NCI-H774 (cell line): Measurements from ENCODE around the gene NINJ2.

Experiments
- DNase-seq: peaks from one replicate; lab custom pipeline; 2025; lab: John Stamatoyannopoulos, UW

The NINJ2 gene

DNA sequence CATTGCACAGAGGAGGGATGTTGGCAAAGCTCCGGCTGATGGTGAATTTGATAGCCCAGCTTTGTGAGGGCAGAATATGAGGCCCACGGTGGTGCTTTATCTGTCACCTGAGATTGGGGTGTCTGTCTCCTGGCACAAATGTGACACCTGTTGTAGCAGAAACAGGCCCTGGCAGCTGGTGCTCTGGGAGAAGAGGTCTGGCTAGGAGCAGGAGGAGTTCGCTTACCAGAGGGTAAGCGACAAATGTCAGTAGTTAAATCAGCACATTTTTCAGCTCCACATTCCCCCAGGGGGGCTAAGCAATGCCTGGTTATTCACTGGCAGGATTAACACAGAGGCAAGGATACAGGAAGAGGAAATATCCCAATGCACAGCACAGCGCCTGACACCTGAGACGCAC is 132.4 kb downstream of the NINJ2 start:
- DNase-seq = no peak

DNA sequence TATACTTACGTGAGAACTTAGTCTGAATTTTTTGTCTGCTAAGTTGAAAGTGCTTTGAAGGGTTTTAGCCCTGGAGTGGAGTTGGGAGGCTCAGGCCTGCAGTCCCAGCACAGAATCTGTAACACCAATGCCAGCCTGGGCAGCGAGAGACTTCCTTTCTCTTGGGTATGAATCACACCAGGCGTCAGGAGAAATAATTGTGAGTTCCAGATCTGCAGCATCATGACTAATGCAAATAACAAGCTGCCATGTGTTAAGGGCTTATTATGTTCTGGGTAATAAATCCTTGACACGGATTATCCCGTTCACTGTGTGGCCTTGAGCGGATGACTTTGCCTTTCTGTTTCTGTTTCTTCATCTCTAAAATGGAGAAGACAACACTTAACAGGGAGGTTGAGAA is 132.9 kb downstream of the NINJ2 start:
- no peak for DNase-seq

DNA sequence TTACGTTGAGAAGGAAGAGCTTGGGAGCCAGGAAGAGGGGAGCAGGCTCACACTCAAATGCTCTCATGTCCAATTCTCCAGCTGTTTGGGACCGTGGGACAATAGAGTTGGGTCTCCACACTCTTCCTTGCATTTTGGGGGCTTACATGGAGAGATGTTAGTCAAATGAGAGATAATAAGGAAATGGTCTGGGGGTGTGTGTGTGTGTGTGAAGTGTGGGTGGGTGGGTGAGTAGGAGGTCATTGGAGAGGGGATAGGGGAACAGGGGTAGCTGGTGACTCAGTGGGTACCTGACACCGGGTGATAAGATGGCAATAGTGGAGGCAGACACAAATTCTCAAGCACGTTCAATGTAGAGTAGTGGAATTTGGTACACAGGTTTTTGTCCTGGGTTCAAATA is 135.5 kb downstream of the NINJ2 start:
- DNase-seq = no peak

DNA sequence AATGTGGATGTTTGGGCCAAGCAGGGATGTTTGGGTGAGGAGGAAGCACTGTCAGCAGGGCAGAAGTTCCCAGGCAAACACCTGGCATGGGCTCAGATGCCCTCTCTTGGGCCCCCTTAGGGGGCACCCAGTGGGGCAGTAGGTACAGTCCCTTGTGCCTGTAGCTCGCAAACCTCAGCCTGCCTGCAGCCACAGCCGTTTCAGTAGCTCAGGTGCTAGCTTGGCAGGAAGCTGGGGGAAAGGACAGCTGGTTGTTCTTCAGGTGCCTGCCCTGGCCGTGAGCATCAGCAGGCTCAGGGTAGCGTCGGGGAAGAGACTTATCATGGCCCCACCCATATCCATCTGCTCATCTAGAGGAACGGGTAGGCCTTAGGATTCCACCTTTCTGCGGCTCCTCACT is 136.0 kb downstream of the NINJ2 start:
- DNase-seq = no peak

DNA sequence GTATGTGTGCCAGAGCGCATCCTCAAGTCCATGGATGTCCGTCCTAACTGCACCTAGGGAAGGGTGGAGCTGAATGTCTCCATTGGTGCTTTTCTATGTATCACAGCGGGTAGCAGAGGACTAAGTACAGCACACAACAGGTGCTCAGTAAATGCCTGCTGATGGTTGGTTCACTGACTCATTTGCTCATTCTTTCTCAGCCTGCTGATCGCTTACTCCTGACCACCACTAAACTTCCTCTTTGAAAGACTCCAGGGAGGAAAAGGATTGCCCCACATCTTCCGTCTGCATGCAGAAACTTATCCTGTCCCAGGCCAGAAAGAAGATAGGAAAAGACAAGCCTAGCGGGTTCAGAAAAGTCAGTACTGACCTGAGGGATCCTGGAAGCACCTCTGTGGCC is 137.2 kb downstream of the NINJ2 start:
- no peak for DNase-seq

DNA sequence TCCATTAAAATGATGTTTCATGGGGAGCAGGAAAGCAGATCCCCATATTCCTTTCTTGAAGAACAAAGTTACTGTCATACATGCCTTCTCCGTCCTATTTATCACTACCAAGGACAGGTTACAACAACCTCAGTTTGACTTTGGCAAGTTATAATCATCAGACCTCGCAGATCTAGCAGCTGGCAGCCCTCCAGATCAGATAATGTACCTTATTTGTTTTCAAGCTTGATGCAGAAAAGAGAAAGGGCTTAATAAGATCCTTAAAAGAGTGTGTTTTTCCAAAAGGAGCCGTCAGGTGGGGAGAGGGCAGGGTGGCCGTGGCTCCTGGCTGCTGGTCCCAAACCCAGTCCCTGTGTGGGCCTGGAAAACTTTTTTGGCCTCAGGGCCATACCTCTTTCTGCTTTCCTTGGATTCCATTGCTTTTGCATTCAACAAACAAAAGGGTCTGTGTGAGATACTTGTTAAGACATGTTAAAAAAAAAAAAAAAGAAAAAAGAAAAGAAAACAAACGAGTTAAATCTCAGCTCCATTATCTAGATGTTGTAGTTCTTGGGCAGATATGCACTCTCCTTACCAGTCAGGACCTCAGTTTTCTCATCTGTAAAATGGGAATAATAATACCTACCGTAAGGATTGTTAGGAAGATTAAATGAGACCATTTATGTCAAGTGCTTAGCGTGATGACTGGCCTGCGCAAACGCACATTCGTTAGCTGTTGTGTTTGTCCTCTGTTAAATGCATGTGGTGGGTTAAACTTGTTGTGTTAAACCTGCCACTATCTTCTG is 138.9 kb downstream of the NINJ2 start:
- DNase-seq = no peak

DNA sequence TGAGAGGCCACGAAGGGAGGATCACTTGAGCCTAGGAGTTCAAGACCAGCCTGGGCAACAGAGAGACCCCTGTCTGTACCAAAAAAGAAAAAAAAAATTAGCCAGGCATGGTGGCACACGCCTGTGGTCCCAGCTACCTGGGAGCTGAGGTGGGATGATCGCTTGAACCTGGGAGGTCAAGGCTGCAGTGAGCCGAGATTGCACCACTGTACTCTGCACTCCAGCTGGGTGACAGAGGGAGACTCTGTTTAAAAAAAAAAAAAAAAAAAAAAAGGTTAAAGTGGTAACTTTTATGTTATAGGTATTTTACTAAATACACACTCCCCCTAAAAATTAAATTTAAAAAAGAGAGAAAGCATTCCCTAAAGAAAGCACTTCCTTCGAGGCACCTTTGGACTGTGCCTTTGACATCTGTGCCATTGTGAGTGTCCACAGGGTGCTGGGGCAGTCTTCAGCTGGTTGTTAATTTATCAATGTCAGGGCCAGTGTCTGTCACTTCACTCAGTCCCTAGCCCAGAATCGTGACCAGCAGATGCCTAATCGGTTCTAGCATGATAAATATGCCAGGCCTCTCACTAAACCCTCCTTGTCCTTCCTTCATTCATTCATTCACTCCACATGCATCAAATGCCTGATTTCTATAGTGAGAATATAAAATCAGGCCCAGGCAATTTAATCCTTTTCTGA is 140.4 kb downstream of the NINJ2 start:
- DNase-seq = no peak

DNA sequence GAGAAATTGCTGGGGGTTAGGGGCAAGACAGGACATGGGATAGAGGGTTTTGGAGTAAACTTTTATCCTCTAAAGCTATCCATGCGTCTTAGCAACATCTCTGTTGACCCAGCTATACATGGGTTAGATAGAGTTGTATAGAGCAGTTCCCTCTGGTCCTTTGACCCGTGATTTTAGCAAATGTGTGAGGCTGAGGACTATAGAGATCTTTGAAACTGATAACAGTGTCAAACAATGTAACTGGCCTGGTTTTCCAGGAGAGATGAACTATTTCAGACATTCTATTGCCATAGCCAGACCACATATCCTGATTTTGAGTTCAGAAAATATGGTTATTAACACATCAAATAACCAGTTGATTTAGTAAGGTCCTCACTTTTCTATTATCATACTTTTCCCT is 143.1 kb downstream of the NINJ2 start:
- no peak for DNase-seq

DNA sequence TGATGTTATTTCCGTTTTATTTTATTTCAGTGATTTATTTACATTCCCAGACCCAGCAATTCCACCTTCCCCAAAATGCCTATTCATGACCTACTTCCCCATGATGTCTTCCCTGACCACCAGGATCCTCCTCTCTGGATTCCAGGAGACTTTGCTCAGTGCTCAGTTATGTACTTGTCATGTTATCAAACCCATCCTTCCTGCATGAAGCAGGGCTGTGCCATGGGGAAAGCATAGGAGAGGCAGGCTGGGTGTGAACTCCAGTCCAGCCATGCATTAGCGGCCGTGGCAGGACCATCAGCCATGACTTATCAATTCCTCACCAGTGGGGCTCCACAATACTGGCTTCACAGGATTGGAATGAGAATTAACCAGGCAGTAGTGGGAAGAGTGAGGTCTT is 145.7 kb downstream of the NINJ2 start:
- DNase-seq = no peak
